ENCODE data around the gene PLTP. TPM values are rescaled to one million over a fixed set of nuclear protein-coding genes. Genes with fewer than 3 reads are reported as not detected.

PLTP gene
- polyA plus RNA-seq, 1 experiment: 105 TPM

DNA sequence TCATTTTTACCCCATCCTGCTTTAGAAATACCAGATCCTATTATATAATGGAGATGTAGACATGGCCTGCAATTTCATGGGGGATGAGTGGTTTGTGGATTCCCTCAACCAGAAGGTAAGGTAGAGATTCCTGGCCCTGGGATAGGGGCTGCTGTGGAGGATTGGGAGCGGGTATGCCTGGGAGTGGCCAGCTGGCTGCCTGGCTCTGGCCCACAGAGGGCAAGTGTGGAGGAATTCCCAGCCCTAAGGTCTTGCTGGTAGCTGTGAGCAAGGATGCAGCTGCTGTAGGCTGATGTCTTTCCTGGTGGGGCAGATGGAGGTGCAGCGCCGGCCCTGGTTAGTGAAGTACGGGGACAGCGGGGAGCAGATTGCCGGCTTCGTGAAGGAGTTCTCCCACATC lies 14.3 kb downstream of the PLTP start:
- Histone ChIP-seq H3K27me3 (ENCODE audit: control insufficient read depth, insufficient read depth, low read length) (no peaks in the 10 kb centered on the region), H3K27ac (ENCODE audit: low read depth, low read length) (no peak overlapping the region), H3K4me3 (ENCODE audit: low read depth, low read length) (no peak overlapping the region), H3K9me3 (ENCODE audit: control insufficient read depth, insufficient read depth, low read length) (no peaks in the 10 kb centered on the region; the same call in 1 of the 2 replicates)
- ChIA-PET POLR2A (interaction anchor here (1.4 kb wide), 1 partner anchor 37 kb away, joined by 3 read pairs; no protein-coding TSS in a partner anchor), CTCF (interaction anchor here (1.4 kb wide), 2 partner anchors 8 to 72 kb away, joined by 5 to 7 read pairs; no protein-coding TSS in a partner anchor)
- DNase-seq (ENCODE audit: low read depth, low spot score): no peak
- no peak for TF ChIP-seq CTCF (IDR thresholded peaks at IDR 0.05; ENCODE audit: low read depth, low read length)

GRCh38 chr20:45897289-45897688 lies 14.7 kb downstream of the PLTP start:
- Histone ChIP-seq H3K4me3 (ENCODE audit: low read depth, low read length) (no peak overlapping the region), H3K27me3 (ENCODE audit: control insufficient read depth, insufficient read depth, low read length) (no peaks in the 10 kb centered on the region), H3K9me3 (ENCODE audit: control insufficient read depth, insufficient read depth, low read length) (no peaks in the 10 kb centered on the region; the same call in 1 of the 2 replicates), H3K27ac (ENCODE audit: low read depth, low read length) (no peak overlapping the region)
- DNase-seq (ENCODE audit: low read depth, low spot score): no peak
- POLR2A ChIA-PET: no interaction called here
- TF ChIP-seq CTCF (IDR thresholded peaks at IDR 0.05; ENCODE audit: low read depth, low read length): no peak
- CTCF ChIA-PET: interaction anchor here (1.4 kb wide), 1 partner anchor 72 kb away, joined by 5 read pairs; no protein-coding TSS in a partner anchor

DNA sequence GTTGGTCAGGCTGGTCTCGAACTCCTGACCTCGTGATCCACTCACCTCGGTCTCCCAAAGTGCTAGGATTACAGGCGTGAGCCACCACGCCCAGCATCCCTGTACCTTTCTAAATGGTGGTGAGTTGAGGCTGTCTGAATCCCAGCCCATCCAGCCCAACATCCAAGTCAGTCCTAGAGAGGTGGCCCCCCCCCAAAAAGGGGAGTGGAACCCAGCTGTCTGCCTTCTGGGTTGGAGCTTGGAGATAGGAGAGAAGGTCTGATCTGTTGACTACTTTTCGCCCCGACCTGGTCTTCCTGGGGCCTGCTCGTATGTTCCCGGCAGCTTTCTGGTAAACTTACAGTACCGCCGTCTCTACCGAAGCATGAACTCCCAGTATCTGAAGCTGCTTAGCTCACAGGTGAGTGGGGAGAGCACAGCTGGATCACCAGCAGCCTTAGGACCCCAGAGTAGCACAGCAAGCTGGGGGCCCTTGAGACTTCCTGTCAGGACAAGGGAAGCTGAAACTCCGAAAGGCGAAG lies 15.3 kb downstream of the PLTP start:
- H3K27ac ChIP-seq (ENCODE audit: low read depth, low read length): no peak overlapping the region
- H3K9me3 ChIP-seq (ENCODE audit: control insufficient read depth, insufficient read depth, low read length): no peaks in the 10 kb centered on the region; the same call in 1 of the 2 replicates
- TF ChIP-seq CTCF (IDR thresholded peaks at IDR 0.05; ENCODE audit: low read depth, low read length): no peak
- POLR2A ChIA-PET: no interaction called here
- H3K27me3 ChIP-seq (ENCODE audit: control insufficient read depth, insufficient read depth, low read length): no peaks in the 10 kb centered on the region
- no peak for DNase-seq (ENCODE audit: low read depth, low spot score)
- H3K4me3 ChIP-seq (ENCODE audit: low read depth, low read length): no peak overlapping the region
- CTCF ChIA-PET: interaction anchor here (1.4 kb wide), 1 partner anchor 73 kb away, joined by 5 read pairs; no protein-coding TSS in a partner anchor

GRCh38 chr20:45894797-45895196 lies 17.2 kb downstream of the PLTP start:
- ChIA-PET CTCF (no interaction called here), POLR2A (no interaction called here)
- Histone ChIP-seq H3K27me3 (ENCODE audit: control insufficient read depth, insufficient read depth, low read length) (no peaks in the 10 kb centered on the region), H3K4me3 (ENCODE audit: low read depth, low read length) (no peak overlapping the region), H3K27ac (ENCODE audit: low read depth, low read length) (no peak overlapping the region), H3K9me3 (ENCODE audit: control insufficient read depth, insufficient read depth, low read length) (no peaks in the 10 kb centered on the region; the same call in 1 of the 2 replicates)
- DNase-seq (ENCODE audit: low read depth, low spot score): no peak
- no peak for TF ChIP-seq CTCF (IDR thresholded peaks at IDR 0.05; ENCODE audit: low read depth, low read length)

GRCh38 chr20:45893831-45894230 lies 18.1 kb downstream of the PLTP start:
- H3K27me3 ChIP-seq (ENCODE audit: control insufficient read depth, insufficient read depth, low read length): no peaks in the 10 kb centered on the region
- H3K27ac ChIP-seq (ENCODE audit: low read depth, low read length): no peak overlapping the region
- CTCF ChIA-PET: no interaction called here
- DNase-seq (ENCODE audit: low read depth, low spot score): no peak
- POLR2A ChIA-PET: interaction anchor here (0.5 to 1.2 kb wide), 2 partner anchors 26 to 31 kb away, joined by 3 to 6 read pairs; no protein-coding TSS in a partner anchor
- no peaks in the 10 kb centered on the region; the same call in 1 of the 2 replicates for H3K9me3 ChIP-seq (ENCODE audit: control insufficient read depth, insufficient read depth, low read length)
- H3K4me3 ChIP-seq (ENCODE audit: low read depth, low read length): no peak overlapping the region
- TF ChIP-seq CTCF (IDR thresholded peaks at IDR 0.05; ENCODE audit: low read depth, low read length): no peak
